HG03066 (cell line): ENCODE results near the gene ATG12.
"Not testable (repeated sequence)": the region's sequence is repeated elsewhere in the genome, so short reads cannot be mapped to it uniquely, and the experiment has no call there.

Experiments
- ATAC-seq: cut with Tn5 transposase; IDR thresholded peaks from one replicate; pipeline ENCODE4 v1.9.1; 2021; ENCODE audit warnings: low read depth; ENCODE audit not compliant: unreplicated experiment

ATG12 gene

GRCh38 chr5:115841382-115842088, at the start of gene ATG12, which contains the start of gene AP3S1:
ATG12 (minus strand) TSS chr5:115841565; CDS start chr5:115841552, 13 bp downstream.
AP3S1 (plus strand) TSS chr5:115841935; CDS start chr5:115842038, 103 bp downstream.
- ATAC-seq = peak; percentile 79

GRCh38 chr5:115888027-115888426, 46.7 kb upstream of the ATG12 start:
- no peak for ATAC-seq

- not testable (repeated sequence) for ATAC-seq
Observed at GRCh38 chr5:115885208-115885607, 43.8 kb upstream of the ATG12 start.

GRCh38 chr5:115884704-115885103, 43.3 kb upstream of the ATG12 start:
- ATAC-seq = no peak

GRCh38 chr5:115882434-115882833, 41.1 kb upstream of the ATG12 start:
- ATAC-seq = not testable (repeated sequence)

GRCh38 chr5:115877342-115877741, 36.0 kb upstream of the ATG12 start:
- not testable (repeated sequence) for ATAC-seq

GRCh38 chr5:115875447-115875846, 34.1 kb upstream of the ATG12 start:
- no peak for ATAC-seq

GRCh38 chr5:115873392-115873791, 32.0 kb upstream of the ATG12 start:
- no peak for ATAC-seq

- ATAC-seq = no peak
Observed at GRCh38 chr5:115872447-115872846, 31.1 kb upstream of the ATG12 start.

- ATAC-seq = no peak
Observed at GRCh38 chr5:115869256-115869795, 28.0 kb upstream of the ATG12 start.

GRCh38 chr5:115859378-115859777, 18.0 kb upstream of the ATG12 start:
- no peak for ATAC-seq

GRCh38 chr5:115858396-115858795, 17.0 kb upstream of the ATG12 start:
- ATAC-seq = peak; percentile 38

- ATAC-seq = peak; percentile 6
Observed at GRCh38 chr5:115857626-115858349, 16.4 kb upstream of the ATG12 start.

- ATAC-seq = no peak
Observed at GRCh38 chr5:115857057-115857479, 15.7 kb upstream of the ATG12 start.

- no peak for ATAC-seq
Observed at GRCh38 chr5:115855959-115856358, 14.6 kb upstream of the ATG12 start.

- ATAC-seq = no peak
Observed at GRCh38 chr5:115854139-115854538, 12.8 kb upstream of the ATG12 start.

GRCh38 chr5:115850744-115851416, 9.5 kb upstream of the ATG12 start:
- no peak for ATAC-seq

GRCh38 chr5:115849258-115849798, 8.0 kb upstream of the ATG12 start:
- ATAC-seq = no peak

GRCh38 chr5:115847290-115847689, 5.9 kb upstream of the ATG12 start:
- no peak for ATAC-seq

GRCh38 chr5:115844321-115844817, 3.0 kb upstream of the ATG12 start:
- ATAC-seq = no peak
